HG02884 (cell line): ENCODE results near the gene CYB5R3.

Experiments used
- ATAC-seq: cut with Tn5 transposase; IDR thresholded peaks from one replicate; pipeline ENCODE4 v1.9.1; 2021; ENCODE audit warnings: mild to moderate bottlenecking, moderate library complexity; ENCODE audit not compliant: unreplicated experiment

Gene CYB5R3

DNA sequence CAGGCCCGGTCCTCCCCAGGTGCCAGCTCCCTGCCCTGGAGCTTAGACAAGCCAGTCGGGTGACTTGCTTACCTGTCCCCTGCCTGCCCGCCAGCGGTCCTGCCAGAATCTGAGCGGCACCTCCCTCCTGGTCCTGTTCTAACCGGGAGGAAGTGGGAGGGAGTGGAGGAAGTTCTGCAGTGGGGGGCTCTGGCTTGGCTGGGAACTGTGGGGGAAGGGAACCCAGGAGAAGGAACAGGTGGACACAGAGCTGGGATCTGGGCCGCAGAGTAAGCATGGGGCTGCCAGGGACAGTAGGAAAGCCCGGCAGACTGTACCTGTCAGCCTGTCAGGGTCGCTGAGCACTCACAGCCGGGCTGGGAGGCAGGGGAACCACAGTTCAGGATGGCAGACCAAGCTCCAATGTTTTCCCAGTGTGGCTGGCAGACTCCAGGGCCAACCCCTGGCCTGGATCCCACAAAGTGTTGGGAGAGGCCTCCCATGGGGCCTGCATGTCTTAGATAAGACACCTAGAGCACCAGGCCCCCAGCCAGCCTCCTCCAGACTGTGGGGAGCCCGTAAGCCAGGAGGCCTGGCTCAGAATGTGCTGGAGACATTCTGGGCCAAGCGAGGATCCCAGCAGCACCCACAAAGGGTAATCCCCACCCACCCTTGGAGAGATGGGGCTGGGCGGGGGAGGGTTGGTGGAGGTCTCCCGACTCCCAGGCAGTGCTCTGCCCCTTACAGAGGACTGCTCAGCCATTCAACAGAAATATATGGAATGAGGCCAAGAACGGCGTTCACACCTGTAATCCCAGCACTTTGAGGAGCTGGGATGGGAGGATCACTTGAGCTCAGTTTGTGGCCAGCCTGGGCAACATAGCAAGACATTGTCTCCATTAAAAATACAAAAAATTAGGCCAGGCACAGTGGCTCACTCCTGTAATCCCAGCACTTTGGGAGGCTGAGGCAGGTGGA lies 2.3 kb downstream of the CYB5R3 start:
- no peak for ATAC-seq

DNA sequence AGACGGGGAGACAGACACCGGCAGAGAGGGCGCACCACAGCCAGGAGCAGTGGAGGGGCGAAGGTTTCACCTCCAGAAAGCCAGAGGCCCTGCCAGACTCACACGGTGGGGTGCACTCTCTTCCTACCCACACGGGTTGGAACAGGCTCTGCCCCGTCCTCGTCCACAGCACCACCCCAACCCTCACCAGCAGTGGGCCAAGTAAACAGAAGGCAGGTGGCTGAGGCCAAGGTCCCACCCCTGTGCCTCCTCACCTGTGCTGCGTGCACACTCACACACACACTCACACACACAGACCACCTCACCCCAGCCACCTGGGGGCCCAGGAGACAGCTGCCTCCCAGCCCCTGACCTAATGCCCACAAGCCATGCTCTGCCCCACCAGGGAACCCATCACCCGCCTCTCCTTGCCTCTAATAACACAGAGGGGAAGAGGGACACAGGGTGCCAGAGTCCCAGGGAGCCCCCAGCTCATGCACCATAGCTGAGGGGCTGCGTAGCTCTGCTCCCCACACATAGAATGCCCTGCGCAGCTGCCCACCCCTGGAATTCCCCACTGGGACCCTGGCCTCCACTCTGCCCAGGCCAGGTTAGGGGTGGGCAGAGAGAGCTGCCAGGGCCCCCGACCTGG lies 3.1 kb downstream of the CYB5R3 start:
- ATAC-seq, result no peak

DNA sequence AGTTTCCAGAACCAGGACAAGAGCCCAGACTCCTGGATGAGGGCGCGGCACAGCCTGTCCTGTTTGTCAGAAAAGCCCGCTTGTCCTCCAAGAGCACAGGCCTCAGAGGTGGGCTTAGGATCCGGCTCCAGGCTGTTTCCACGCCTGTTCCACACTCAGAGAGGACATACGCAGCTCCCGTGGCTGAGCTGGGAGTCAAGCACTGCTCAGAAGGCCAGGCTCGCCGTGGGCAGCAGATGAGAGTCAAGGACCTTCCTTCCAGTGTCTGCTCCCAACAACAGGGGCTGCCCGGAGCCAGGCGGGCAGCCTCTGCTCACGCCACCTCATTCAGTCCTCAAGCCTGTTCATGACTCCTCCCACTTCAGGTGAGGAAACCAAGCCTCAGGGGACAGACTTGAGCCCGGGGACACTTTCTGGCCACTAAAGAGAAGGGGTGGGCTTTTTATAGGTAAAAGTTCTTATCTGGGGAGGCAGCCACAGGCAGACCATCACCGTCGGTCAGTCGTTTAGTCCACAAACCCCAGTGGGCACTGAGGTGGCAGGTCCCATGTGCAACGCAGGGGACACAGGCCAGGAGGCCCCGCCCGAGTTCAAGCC lies 3.8 kb downstream of the CYB5R3 start:
- ATAC-seq, result no peak

DNA sequence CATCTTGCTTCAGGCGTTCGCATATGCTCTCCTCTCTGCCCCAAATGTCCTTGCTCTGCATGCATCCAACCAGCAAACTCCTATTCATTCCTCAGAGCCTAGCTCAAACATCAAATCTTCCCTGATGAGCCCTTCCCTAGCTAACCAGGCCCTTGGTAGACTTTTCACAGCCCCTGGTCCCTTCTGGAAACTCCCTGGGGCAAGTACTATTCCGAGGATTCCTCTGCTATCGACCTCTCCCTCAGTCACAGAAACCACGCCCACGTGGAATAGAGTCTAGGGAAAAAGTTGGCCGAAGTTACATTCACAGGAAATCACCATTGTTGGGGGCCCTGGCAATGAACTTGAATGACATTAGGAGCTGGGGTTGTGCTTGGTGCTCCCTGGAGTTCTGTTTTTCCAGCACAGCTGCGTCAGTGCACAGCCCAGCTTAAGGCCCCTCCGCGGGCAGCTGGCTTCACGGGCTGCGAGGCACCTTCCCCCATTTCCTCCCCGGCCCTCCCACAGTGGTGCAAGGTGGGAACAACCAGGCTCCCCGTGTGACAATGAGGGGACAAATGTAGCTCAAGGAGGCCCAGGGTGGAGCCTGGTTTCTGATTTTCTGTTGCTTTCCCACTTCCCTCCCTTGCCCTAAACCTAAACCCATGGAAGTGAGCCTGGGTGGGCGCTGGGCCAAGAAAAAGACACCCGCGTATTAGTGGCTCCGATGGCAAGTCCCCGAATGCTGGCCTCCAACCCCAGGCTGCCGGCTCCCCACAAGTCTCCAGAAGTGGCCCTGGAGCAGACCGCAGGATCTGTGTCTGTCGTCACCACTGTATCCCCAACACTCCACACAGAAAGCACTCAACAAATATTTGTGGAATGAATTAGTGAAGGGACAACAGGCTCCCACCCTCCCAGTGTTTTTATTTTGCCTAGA lies 4.5 kb downstream of the CYB5R3 start:
- ATAC-seq, result no peak

DNA sequence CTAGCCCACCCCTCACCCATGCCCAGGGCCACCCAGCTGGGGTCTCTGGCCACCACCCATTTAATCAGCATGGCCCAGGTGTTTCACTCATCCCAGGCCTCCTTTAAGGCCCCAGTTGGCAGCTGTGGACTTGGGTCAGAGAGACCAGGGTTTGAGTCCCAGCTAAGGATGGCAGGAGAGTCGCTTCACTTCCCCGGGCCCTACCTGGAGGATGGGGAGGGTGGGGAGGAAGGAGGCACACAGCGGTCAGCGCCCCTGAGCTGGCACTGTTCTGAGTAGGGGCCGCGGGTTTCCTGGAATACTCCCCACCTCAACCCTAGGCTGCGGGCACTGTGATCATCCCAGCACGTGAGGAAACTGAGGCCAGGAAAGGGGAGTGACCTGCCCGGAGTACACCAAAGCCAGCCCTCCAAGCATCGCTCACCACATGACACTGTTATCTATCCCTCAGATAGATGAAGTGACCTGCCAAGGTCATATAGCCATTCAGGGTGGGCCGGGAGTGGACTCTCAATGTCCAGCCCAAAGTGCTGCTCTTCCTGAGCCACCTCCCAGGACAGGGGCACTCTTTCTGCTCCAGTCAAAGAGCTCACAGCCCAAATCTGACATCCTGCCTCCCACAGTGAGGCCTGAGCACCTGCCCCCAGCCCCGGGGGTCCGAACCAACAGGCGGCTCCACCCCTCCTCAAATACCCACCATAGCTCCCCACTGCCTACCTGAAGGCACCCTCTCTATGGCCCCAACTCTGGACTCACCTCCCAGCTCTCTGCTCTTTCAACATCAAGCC lies 5.4 kb downstream of the CYB5R3 start:
- no peak for ATAC-seq

DNA sequence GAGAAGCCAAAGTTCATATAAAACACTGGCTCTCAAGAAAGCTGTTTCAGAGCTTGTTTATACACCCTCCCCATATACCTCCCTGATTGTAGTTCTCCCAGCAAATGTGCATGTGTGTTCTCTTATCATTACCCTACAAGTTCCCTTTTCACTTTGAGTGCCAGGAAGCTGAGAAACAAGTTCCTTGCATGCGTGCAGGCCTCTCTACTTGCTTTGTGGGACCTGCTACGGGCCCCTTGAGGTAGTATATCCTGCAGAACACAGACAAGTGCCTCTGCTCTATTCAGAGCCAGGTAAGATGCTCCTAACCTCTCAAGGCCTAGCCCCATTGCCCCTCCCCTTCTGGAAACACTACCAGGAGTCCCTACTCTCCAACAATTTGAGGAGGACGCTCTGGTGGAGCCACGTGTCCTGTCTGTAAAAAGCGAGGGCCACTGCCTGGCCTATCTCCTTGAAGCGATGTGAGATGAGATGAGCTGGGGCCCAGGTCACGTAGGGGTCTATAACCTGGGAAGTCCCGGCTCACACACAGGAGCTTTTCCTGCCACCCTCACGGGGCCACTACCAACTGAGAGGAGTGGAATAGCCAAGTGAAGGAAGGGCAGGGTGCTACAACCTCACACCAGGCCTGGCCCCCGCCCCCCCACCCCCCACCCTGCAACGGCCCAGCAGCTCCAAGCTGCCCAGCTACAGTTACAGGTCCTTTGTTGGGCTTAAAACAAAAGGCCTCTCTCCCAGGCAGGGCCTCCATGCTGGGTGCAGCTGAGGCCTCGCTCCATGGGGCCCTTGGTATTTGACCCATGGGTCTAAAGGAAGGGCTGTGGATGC lies 6.2 kb downstream of the CYB5R3 start:
- ATAC-seq, result no peak

DNA sequence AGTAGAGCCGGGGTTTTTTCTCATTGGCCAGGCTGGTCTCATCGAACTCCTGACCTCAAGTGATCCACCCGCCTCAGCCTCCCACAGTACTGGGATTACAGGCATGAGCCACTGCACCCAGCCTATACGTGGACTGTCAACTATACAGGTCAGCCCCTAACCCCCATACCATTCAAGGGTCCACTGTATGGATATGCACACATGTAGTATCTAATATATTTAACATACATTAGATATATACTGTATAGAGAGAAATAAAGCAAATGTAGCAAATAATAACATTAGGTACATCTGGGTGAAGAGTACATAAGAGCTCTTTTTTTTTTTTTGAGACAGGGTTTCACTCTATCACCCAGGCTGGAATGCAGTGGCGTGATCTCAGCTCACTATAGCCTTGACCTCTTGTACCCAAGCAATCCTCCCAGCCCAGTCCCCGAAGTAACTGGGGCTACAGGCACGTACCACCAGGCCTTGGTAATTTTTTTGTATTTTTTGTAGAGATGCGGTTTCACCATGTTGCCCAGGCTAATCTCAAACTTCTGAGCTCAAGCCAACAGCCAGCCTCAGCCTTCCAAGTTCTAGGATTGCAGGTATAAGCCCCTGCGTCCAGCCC lies 7.3 kb downstream of the CYB5R3 start:
- ATAC-seq, result no peak

DNA sequence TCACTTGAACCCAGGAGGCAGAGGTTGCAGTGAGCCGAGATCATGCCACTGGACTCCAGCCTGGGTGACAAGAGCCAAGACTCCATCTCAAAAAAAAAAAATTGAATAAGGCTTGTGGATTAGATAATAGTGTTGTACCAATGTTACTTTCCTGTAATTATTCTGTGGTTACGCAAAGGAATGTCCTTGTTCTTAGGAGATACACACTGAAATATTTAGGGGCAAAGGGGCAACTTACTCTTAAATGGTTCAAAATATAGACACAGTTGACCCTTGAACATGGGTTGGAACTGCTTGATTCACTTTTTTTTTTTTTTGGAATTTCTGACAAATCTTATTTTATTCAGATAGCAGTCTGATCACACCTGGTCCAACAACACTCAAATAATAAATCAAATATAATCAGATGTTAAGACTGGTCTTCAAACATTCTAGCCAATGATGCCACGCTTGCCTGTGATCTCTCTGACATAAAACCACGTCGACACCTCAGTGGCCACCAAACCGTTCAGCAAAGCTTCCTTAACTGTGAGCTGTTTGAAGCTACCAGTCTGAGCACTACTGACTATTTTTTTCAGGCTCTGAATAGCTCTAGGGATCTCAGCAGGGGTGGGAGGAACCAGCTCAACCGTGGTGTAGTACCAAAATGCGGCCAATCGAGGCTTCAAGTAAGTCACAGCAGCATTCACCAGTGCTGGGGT lies 9.5 kb downstream of the CYB5R3 start:
- ATAC-seq, result no peak

DNA sequence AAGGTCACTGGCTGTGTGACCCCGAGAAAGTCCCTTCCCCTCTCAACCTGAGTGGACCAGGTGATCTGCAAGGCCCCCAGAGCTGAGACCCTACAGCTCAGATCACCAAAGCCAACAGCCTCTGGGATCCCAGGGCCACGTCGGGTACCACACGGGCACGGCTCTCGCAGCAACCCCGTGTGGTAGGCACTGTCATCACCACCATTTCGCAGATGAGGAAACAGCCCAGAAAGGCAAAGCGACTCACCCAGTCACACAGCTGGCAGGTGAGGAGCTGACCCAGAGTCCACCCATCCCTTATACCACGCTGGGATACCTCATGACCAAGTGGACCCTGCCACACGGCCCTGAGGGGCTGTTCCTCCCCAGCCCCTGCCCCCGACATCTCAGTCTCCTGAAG lies 11.6 kb downstream of the CYB5R3 start:
- ATAC-seq, result no peak

DNA sequence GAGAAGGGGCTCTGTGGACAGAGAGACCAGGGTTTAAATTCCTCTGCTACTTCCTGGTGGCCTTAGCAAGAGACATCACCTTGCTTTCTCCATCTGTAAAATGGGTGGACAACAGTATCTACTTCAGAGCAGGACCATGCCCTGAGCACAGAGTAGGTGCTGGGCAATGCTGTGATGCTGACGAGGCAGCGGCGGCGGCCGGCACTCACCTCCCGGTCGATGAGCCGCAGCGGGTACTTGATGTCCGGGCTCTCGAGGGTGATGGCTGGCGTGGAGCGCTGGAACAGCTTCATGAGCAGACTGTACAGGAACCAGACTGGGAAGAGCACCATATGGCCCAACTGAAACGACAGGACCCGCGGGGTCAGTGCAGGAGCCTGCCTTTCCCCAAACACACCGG lies 12.7 kb downstream of the CYB5R3 start:
- no peak for ATAC-seq

DNA sequence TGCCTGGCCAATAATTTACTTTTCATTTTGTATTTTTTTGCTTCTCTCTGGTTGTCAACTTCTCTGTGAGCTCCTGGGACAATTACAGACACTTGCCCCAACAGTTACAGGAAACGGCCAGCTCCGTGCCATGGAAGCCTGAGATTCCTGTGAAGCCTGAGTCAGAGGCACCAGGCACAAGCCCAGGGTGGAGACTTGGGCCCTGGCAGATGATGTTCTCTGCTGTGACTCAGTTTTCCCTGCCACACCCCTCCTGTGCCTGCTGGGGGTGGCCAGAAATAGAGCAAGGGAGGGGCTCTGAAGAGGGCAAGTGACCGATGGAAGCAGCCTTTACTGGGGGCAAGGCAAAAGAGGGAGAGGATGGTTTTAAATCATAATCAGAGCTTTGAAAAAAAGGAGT lies 13.7 kb downstream of the CYB5R3 start:
- no peak for ATAC-seq

DNA sequence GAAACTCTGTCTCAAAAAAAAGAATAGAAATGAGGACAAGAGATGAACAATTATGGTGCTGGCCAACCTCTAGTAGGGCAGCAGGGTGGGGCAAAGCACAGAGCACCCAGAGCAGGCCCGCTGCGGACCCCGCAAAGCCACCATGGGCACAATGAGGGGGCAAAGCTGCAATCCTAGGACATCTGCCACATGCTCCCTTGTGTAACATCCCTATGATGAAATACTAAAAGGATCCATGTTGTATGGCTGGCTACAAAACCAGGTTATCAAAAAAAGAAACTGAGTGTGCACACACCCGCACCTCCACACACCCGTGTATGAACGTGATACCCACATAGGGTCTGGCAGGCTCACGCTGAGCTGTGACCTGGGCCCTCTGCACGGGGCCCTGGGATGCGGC lies 16.2 kb downstream of the CYB5R3 start:
- no peak for ATAC-seq

DNA sequence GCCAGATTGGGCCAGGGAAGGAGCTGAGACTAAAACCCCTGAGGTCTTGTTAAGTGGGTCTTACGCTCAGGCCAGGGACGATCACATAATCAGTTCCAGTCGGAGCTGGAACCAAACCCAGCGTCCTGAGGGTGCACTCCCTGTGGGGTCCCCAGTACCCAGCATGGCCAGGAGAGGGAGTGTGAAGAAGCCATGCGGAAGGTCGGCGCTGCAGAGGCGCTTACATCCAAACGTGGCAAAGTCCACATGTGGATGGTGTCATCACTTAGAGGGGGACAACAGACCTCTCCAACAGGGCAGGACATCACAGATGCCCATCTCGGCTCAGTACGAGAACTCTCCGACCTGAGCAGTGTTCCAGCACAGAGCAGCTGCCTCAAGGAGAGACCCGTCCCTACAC lies 17.1 kb downstream of the CYB5R3 start:
- ATAC-seq, result no peak

DNA sequence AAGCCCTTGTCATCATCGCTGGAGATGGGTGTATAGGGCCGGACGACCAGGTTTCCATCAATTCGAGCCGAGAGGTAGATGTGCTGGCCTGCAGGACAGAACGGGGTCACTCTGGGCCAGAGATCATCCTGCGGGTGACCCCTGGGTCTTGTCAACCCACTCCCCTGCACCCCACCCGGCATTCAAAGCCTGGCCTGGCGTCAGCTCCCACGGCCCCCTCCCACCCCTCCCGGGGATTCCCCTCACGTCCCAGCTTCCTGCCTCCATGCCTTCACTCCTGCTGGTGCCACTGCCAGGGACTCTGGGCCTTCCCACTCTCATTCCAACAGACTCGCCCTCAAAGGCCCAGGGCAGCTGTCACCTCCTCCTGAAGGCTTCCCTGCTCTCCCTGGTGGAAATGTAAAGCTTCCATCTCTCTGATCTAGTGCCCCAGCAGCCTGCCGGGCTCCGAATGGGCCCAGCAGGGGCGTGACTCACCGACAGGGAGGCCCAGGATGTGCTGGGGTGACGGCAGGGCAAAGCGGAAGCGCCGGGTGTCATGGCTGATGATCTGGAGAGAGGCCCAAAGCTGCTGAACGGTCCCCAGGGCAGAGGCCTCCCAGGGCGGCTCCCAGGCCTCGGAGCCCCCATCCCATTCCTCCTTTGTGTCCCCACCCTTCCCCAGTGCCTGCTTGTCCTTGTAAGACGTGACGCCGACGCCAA lies 18.1 kb downstream of the CYB5R3 start:
- no peak for ATAC-seq

DNA sequence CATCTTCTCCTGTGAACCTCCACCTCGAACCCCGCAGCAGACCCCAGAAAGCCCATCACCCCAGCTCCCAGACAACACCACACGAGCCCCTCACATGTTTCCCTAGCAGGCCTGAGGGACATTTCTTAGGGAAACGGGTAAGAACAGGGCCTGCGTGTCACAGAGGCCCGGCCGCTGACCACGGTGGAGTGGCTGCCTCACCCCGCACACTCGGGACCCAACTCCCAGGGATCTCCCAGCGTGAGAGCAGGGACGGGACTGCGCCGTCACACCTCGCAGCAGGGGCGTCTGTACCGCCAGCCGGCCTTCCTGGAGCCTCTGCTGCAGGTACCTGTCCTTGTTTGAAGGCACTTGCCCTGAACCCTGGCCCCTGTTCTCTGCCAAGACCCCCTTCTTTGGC lies 19.0 kb downstream of the CYB5R3 start:
- ATAC-seq, result no peak

DNA sequence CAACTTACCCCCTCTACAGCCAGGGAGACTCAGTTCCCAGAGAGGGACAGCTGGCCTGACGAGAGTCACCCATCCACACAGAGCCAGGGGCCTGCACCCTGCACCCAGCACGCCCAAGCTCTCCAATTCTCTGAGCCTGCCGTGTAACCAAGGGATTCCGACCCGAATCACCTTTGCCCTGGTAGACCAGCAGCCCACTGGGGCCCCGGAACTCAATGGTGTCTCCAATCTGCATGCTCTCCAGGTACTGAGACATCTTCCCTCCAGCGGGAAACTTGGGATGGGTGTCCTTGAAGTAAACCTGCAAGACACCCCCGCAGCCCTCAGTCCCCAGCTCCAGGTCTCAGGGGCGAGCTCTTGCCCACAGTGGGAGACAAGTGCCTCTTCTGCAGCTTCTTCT lies 21.2 kb downstream of the CYB5R3 start:
- no peak for ATAC-seq

DNA sequence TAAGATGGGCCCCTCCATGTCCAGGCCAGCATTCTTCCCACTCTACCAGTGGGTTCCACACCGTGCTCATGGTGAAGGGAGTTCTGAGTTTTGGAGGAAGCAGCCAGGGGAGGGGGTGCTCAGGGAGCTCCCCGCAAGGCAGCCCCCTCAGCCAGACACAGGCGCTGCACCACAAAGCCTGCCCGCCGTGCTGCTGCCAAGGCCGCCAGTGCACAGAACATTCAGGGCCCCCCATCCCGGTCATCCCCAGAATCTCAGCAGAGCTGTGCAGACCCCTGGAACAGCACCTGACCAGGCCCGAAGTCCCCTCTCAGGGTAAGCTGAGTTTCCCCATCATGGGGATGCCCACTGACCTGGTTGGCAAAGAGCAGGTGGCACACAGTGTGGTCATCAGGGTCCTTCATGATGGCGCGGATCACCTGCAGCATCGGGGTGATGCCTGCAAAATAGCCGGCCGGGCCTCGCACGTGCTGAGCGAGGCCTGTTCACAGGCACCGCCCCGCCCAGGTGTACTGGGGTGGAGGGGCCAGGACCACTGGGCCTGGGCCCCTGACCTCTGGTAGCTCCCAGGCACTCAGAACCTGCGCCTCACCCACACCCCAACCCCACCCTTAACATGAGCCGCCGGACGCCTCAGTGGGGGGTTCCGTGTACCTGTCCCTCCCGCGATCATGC lies 22.1 kb downstream of the CYB5R3 start:
- ATAC-seq, result no peak
